Cerebellar nuclear complex (tissue), 1 donor: ENCODE data around the gene DDR2.

ENCODE experiments used
- DNase-seq, 2 experiments: peaks; one replicate each; lab custom pipeline; 2025; lab: John Stamatoyannopoulos, UW

DDR2 gene

DNA sequence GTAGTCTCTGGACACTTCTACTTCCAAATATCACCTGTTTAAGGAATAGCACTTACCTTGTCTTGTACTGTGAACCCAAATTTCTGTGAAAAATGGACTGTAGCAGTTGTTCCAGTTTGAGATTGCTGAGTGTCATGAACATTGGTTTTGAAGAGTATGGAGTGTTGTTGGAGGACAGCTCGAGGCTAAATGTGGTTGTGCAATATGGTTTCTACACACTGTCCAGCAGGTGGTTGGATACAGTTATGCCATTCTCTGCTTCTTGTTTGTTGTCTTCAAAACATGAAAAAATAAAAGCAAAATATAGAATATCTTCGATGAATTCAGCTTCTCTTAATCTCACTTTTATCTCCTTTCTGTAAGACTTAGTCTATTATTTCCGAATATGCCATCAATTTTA lies 67.1 kb downstream of the DDR2 start:
- DNase-seq, result no peak

GRCh38 chr1:162700131-162700530 lies 67.9 kb downstream of the DDR2 start:
- no peak for DNase-seq

GRCh38 chr1:162701286-162701685 lies 69.0 kb downstream of the DDR2 start:
- no peak for DNase-seq

GRCh38 chr1:162702628-162703027 lies 70.4 kb downstream of the DDR2 start:
- DNase-seq, result no peak

- DNase-seq, result no peak
These were observed 71.4 kb downstream of the DDR2 start for GRCh38 chr1:162703708-162704107.

DNA sequence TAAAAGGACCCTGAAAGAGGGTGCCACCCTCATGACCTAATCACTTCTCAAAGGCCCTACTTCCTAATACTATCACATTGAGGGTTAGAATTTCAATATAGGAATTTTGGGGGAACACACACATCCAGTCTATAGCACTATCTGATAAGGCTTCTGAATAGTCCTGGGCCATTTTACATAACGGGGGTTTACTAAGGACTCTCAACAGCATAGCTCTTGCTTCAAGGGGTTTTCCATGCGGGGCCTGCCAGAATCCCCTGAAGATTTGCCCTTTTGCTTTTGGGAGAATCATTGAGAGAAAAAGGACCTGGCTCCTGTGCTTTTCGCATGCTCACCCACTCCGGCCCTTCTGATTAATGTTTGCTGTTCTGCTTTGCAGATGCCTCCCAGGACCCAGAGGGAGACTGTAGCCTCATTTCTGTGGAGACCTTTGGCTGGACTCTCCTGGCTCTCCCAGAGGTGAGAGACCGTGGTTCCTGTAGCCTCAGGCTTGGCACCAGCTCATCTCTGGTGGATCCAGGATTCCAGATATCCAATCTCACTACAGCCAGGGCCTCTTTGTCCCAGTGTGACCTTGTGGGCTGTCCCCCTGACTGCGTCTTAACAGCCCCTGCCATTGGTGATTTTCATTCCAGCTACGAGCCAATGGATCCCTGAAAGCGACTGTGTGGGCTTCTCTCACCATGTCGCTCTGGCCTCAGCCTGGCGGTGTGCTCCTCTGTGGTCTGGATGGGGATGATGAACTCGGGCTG lies 72.6 kb downstream of the DDR2 start:
- DNase-seq, result no peak

GRCh38 chr1:162706003-162706402 lies 73.7 kb downstream of the DDR2 start:
- DNase-seq, result no peak

DNA sequence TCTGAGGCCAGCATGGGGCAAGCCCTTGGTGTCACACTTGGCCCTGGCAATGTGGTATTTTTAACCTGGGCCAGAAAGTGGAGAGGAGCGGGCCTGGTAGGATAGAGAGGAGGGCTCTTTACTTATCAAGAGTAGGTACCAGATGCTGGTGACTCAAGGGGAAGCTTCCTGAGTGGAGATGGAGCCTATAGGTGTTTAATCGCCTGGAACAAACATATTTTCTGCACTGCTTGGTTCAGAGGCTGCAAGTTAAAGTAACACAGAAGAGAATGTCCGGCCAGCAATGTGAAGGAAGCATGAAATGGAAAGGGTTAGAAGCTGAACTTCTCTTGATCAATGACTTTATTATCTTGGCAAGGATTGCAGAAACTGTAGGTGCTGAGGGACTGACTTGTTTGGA lies 74.3 kb downstream of the DDR2 start:
- no peak for DNase-seq

- no peak for DNase-seq
These were observed 76.0 kb downstream of the DDR2 start for GRCh38 chr1:162708286-162708685.

GRCh38 chr1:162709132-162709860 lies 77.0 kb downstream of the DDR2 start:
- no peak for DNase-seq

- no peak for DNase-seq
These were observed 77.6 kb downstream of the DDR2 start for GRCh38 chr1:162709870-162710269.

- DNase-seq, result no peak
These were observed 78.1 kb downstream of the DDR2 start for GRCh38 chr1:162710345-162710744.

DNA sequence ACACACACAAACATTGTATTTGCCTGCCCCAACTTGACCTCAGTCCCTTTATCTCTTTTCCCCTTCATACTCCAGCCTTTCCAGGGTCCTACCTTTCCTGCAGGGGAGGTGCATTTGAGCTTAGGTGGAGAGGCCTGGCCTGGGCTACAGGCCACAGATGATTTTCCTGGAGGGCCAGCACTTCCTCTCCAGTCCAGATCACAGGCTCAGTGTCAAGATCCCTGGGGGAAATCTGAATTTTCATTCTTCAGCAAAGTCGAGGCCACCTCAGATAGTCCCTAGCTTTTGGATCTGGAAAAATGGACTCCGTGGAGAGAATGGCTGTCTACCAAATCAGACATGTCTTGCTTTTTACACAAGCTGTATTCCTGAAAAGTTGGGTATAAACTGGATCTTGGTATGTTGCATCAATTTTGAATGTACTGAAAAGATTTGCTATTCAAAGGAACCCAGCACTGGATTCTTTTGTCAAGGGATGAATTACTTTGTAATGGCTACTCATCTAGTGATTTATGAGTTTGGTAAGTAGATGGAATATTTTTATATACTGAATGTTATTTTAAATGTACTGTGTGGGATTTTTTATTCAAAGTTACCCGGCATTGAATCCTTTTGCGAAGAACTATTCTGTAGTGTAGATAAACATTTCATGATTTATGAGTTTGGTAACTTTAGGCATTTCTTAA lies 78.7 kb downstream of the DDR2 start:
- no peak for DNase-seq

- no peak for DNase-seq
These were observed 80.2 kb downstream of the DDR2 start for GRCh38 chr1:162712317-162713029.

GRCh38 chr1:162716123-162716522 lies 83.9 kb downstream of the DDR2 start:
- DNase-seq, result no peak

DNA sequence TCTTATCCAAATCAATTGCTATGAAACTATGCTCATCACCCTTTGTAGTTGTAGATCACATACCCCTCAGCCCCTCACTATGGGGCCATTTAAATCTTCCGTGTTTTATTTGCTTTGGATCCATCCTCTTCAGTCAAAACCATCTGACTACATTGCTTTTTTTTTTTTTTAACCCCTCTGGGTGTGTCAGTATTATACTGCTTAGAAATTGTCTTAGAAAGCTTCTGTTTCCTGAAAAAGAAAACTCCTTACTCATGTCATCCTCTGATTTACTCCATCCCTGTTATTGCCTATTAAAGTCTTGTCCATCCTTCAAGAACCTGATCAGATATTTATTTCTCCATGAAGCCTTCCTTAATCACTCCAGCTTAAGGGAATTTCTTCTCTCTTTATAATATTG lies 84.3 kb downstream of the DDR2 start:
- DNase-seq, result no peak

GRCh38 chr1:162717548-162718184 lies 85.4 kb downstream of the DDR2 start:
- DNase-seq, result no peak

DNA sequence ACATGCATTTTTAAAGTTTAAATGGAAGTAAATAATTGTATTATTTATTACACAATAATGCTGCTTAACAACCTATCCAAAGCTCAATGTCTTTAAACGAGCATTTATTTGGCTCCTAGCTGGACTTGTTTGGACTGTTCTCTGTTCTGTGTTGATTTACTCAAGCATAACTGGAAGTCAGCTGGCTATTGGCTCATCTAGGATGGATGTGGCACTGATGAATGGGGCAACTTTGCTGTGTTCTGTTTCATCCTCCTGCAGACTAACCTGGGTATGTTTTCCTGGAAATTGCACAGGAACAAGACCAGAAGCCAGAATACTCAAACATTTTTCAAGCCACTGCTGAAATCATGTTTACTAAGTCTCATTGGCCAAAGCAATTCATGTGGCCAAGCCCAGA lies 87.4 kb downstream of the DDR2 start:
- no peak for DNase-seq

DNA sequence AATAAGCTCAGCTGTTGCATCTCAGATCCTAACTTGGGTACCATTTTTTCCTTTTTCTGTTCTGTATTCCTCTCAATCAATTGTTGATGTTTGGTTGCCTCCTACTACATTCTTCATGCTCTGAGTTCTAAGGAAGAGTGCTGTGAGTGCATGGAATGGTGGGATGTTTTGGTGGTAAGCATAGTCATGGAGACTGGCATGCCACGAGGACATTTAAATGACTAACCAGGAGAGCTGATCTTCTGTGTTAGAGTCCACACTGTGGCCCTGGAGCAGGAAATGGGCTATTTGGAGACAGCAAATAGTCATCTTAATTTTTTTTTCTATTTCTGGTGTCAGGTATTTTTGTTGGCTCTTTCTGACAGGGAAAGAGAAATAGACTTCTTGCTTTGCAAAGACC lies 88.7 kb downstream of the DDR2 start:
- DNase-seq, result no peak

GRCh38 chr1:162721471-162721870 lies 89.2 kb downstream of the DDR2 start:
- no peak for DNase-seq

DNA sequence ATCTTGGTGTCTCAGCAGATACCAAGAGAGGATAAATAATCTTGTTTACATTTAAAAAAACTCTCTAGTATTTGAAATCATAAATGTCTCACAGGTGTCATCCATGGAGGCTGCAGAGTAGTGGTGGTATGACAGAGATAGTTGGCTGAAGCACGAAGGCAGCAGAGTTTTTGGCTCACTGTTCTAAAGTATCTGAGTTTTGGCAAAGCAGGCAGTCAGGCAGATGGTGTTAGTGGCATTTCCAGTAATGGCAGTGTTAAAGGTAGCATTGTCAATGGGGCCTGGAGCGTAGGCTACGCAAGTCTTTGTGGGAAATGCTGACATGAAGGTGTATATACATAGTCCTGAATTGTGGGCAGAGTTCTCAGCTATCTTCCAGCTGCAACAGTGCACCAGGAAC lies 89.8 kb downstream of the DDR2 start:
- DNase-seq, result peak; percentile 39 to 86

GRCh38 chr1:162724583-162725120 lies 92.4 kb downstream of the DDR2 start:
- DNase-seq, result no peak
